NCI-H187 (cell line): ENCODE results near the gene QSOX1.
"Not testable (repeated sequence)": the region's sequence is repeated elsewhere in the genome, so short reads cannot be mapped to it uniquely, and the experiment has no call there.

ENCODE experiments used
- DNase-seq, 2 experiments: peaks; one replicate each; lab custom pipeline; 2025; lab: John Stamatoyannopoulos, UW

The QSOX1 gene, protein sequence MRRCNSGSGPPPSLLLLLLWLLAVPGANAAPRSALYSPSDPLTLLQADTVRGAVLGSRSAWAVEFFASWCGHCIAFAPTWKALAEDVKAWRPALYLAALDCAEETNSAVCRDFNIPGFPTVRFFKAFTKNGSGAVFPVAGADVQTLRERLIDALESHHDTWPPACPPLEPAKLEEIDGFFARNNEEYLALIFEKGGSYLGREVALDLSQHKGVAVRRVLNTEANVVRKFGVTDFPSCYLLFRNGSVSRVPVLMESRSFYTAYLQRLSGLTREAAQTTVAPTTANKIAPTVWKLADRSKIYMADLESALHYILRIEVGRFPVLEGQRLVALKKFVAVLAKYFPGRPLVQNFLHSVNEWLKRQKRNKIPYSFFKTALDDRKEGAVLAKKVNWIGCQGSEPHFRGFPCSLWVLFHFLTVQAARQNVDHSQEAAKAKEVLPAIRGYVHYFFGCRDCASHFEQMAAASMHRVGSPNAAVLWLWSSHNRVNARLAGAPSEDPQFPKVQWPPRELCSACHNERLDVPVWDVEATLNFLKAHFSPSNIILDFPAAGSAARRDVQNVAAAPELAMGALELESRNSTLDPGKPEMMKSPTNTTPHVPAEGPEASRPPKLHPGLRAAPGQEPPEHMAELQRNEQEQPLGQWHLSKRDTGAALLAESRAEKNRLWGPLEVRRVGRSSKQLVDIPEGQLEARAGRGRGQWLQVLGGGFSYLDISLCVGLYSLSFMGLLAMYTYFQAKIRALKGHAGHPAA

GRCh38 chr1:180154325-180155181 is at the start of gene QSOX1:
TSS of gene QSOX1 (plus strand) at chr1:180154869. CDS start at chr1:180154908, 39 bp downstream.
- DNase-seq = peak; percentile 92

DNA sequence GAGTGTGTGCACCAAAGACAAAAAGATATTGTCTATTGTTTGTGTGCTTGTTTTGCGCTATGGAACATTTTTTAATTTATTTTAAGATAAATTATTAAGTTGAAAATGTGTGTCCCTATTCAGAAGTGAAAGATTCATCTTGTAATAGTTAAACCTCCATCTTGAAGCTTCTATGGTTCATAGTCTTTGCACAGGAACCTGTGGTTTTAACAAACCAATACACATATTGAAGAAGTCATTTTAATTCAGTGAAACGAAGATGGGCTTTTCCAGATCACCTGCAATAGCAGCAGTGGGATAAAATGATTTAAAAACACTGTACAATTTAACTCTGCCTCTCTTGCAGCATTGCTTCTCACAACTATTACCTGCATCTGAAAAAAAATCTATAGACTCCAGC is 42.6 kb upstream of the QSOX1 start:
- DNase-seq = no peak

- no peak for DNase-seq
Observed at GRCh38 chr1:180112984-180113647, 41.6 kb upstream of the QSOX1 start.

DNA sequence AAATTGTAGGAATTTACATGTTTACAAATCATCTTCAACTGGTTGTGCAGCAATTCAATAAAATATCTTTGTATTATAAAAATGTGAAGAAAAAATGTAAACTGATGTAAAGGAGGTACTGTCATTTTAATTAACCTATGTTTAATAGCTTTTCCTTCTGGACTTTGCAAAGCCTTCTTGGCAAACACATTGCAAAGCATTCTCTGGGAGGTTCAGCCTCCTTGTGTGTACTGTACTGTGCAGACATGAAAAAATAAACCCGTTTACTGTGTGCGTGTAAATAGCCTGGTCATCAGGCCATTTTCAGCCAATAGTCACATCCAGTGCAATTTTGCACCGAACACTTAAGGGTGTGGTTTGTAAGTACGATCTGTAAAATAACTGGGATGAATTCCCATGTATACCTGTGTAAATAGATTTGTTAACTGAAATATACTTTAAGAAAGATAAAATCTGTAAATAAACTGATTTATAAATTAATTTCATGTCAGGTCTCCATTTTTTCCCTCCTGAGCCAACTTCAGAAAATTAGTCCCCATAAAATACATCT is 40.2 kb upstream of the QSOX1 start:
- no peak for DNase-seq

- no peak for DNase-seq
Observed at GRCh38 chr1:180116964-180117763, 37.5 kb upstream of the QSOX1 start.

GRCh38 chr1:180117764-180118116 is 36.9 kb upstream of the QSOX1 start:
- no peak for DNase-seq

DNA sequence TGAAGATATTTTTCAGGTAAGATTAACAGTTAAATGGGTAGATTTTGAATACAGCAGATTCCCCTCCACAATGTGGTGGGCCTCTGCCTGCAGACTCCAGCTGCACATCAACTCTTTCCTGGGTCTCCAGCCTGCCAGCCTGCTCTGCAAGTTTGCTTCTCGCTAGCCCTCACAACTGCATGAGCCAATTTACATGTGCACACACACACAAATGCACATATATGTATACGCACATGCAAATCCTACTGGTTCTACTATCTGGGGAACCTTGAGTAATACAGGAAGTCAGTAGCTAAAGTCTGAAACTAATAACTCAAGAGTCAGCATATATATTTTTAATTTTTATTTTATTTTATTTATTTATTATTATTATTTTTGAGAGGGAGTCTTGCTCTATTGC is 34.8 kb upstream of the QSOX1 start:
- no peak for DNase-seq

DNA sequence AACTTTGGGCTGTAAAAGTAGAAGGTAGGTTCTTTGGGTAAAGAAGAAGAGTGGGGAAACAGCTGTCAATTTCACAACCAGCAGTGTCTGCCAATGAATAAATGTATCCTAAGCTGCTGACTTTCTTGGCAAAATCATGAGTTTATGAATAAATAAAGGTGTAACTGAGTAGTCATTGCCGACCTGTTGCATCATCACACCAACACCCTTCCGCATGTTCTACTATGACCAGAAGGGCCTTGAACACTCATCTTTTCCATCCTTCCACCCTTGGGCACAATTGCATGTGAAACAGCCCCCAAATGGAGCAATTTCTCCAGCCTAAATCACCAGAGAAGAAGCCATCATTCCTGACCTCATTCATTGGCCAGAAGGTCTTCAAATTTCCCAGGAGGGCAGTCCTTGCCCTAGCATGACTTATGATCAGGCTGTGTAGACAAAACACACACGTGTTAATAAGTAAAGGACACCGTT is 31.2 kb upstream of the QSOX1 start:
- no peak for DNase-seq

- DNase-seq = no peak
Observed at GRCh38 chr1:180130651-180131050, 24.0 kb upstream of the QSOX1 start.

DNA sequence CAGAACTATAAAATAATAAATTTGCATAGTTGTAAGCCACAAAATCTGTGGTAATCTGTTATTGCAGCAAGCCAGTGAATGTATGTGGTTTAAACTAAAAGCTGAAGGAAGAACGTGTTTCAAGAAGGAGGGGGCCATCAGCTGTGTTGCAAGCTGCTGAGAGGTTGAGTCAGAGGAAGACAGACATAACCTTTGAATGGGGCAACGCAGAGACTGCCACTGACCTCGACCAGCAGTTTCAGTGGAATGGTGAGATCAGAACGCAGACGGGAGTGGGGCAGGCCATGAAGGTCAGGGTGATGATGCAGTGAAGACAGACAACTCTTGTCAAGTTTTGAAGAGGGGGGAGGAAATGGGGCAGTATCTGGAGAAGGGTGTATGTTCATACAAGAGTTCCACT is 23.2 kb upstream of the QSOX1 start:
- DNase-seq = no peak

DNA sequence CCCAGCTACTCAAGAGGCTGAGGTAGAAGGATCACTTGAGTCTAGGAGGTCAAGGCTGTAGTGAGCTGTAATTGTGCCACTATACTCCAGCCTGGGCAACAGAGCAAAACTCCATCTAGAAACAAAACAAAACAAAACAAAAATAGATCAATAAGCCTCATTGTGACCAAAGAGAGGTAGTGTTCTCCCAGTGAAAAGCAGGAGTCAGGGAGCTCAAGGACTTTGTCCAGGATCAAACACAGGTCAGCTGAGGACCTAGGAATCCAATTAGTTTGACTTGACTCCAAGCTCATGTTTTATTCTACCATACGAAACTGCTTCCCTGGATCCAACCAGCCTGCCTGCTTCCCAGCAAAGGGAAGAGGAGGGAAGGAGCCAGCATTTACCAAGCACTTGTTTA is 21.5 kb upstream of the QSOX1 start:
- DNase-seq = no peak

GRCh38 chr1:180133688-180134087 is 21.0 kb upstream of the QSOX1 start:
- not testable (repeated sequence) for DNase-seq

DNA sequence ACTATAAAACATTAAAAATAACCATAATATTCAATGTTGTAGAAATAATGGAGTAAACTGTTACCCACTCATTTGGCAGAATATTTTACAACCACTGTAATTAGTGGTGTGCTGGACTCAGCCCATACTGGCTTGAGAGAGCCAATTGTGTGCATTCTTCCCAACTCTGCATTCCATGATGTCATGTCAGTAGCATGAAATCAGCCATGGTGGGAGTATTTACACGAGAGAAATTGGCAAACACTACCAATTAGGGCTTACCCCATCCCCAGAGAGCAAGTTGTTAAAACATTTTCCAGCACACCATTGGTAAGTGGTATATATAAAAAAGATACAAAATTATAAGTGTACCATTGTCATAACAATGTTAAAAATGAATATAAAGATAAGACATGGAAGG is 19.1 kb upstream of the QSOX1 start:
- no peak for DNase-seq

DNA sequence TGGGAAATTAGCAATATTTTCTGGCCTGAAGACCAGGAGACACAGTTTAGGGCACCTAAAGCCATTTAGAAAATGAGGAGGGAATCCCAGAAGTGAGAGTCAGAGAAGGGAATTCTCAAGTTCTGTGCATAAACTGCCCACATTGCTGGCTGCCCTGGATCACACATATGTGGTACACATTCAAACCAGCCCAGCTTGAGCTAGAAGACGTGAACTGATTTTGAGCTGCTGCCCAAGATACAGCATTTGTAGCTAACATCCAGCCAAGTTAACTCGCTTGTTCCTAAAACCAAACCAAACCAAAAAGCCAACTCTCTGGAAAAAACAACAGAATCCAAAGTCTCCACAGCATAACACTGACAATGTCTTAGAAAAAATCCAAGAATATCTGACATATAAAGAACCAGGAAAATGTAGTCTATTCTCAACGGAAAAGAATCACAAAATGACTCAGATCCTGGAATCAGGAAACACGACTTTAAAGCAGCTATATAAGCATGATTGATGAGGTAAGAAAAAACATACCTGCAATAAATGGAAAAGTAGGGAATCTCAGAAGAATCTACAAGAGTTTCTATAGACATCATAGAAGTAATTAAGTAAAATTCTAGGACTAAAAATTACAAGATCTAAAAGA is 18.2 kb upstream of the QSOX1 start:
- no peak for DNase-seq

- no peak for DNase-seq
Observed at GRCh38 chr1:180136968-180137356, 17.7 kb upstream of the QSOX1 start.

DNA sequence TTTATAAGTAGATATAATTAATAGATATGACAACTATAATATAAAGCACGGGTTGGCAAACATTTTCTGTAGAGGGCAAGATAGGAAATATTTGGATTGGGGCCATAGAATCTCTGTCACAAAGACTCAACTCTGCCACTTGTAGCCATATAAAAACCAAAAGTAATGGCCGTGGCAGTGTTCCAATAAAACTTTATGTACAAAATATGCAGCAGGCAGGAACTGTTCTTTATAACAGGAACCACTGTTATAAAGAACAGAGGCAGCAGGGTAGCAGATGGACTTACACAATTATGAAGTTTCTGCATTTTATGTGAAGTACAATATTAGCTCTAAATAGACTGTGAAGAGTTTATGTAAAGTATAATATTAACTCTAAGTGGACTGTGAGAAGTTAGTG is 16.9 kb upstream of the QSOX1 start:
- DNase-seq = no peak

DNA sequence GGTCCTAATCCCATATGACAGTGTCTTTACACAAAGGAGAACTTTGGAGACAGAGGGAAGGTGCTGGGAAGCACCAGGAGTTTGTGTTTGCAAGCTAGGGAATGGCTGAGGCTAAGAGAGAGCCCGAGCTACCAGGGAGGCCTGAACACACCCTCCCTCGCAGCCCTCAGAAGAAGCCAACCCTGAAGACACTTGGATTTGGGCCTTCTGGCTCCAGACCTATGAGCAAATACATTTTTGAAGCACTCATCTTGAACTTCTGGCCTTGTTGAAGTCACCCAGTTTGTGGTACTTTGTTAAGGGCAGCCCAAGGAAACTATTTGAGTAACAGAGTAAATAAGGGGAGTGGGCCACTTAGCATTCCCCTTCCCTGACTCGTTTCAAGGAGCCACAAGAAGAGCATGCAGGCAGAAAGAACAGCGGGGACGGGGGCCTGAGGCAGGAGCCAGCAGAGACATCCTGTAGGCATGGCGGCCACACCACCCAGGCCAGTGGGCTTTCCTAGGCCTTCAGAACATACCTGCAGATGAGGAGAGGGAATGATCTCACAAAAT is 13.2 kb upstream of the QSOX1 start:
- DNase-seq = no peak

- DNase-seq = no peak
Observed at GRCh38 chr1:180143359-180143758, 11.3 kb upstream of the QSOX1 start.

- DNase-seq = no peak
Observed at GRCh38 chr1:180144659-180145357, 9.9 kb upstream of the QSOX1 start.
